Caco-2 (cell line): ENCODE data around the gene MEGF6. TPM values are rescaled to one million over a fixed set of nuclear protein-coding genes. Genes with fewer than 3 reads are reported as not detected.

ENCODE experiments used
- BruUV-seq: library from RNA; stranded (reverse); fragments of 400-500 nt; replicated peaks from 2 replicates; lab custom pipeline; 2021; lab: Mats Ljungman, UMichigan
- CTCF ChIA-PET: fragments of 300-600 bp; sonication (Branson Sonifier 250); formaldehyde crosslinking; loops from one replicate; lab custom pipeline; 2022; ENCODE audit warnings: antibody characterized with exemption; lab: Charles Lee
- POLR2A ChIA-PET: fragments of 300-600 bp; sonication (Branson Sonifier 250); formaldehyde crosslinking; loops from one replicate; lab custom pipeline; 2022; ENCODE audit warnings: antibody characterized with exemption; lab: Charles Lee
- DNase-seq, 2 experiments: peaks; one replicate each; pipeline versions ENCODE4 v3.0.0 to v3.0.0-alpha.2; 2020 to 2022
- H3K27me3 ChIP-seq: replicated peaks from 2 replicates; pipeline ENCODE4 v1.6.0; 2011; ENCODE audit warnings: low read length; ENCODE audit not compliant: control insufficient read depth, insufficient read depth
- H3K36me3 ChIP-seq: 2 replicates; pipeline ENCODE4 v1.5.1; 2011; ENCODE audit warnings: low read length; ENCODE audit not compliant: control insufficient read depth, insufficient read depth
- H3K4me1 ChIP-seq: fragments of 250-450 bp; sonication (Bioruptor Pico); 2 replicates; pipeline ENCODE4 v1.5.1; 2020; ENCODE audit warnings: mild to moderate bottlenecking
- H3K4me3 ChIP-seq: 2 replicates; pipeline ENCODE4 v1.5.1; 2011; ENCODE audit warnings: low read depth, mild to moderate bottlenecking, control low read depth, low read length
- H3K9me3 ChIP-seq: fragments of 250-450 bp; sonication (Bioruptor Pico); 2 replicates; pipeline ENCODE4 v1.5.1; 2020; ENCODE audit warnings: mild to moderate bottlenecking, moderate library complexity
- H3K27ac Mint-ChIP-seq: one replicate; pipeline ENCODE4 v1.8.0; 2022; ENCODE audit warnings: mixed read lengths; ENCODE audit not compliant: unreplicated experiment
- H3K27me3 Mint-ChIP-seq: one replicate; pipeline ENCODE4 v1.8.0; 2022; ENCODE audit warnings: mixed read lengths; ENCODE audit not compliant: insufficient read depth, unreplicated experiment
- H3K36me3 Mint-ChIP-seq: one replicate; pipeline ENCODE4 v1.8.0; 2022; ENCODE audit warnings: mild to moderate bottlenecking, mixed read lengths; ENCODE audit not compliant: insufficient read depth, unreplicated experiment
- H3K4me1 Mint-ChIP-seq: one replicate; pipeline ENCODE4 v1.8.0; 2022; ENCODE audit warnings: low read depth, mixed read lengths; ENCODE audit not compliant: unreplicated experiment
- H3K4me3 Mint-ChIP-seq: one replicate; pipeline ENCODE4 v1.8.0; 2022; ENCODE audit warnings: mild to moderate bottlenecking, moderate library complexity, mixed read lengths; ENCODE audit not compliant: unreplicated experiment
- H3K9me3 Mint-ChIP-seq: one replicate; pipeline ENCODE4 v1.8.0; 2022; ENCODE audit warnings: mixed read lengths; ENCODE audit not compliant: unreplicated experiment
- intact Hi-C: fragments of 100-400 bp; cut with micrococcal nuclease; formaldehyde crosslinking; loops from one replicate; pipeline ENCODE4 v1.10.0; 2022; ENCODE audit not compliant: unreplicated experiment
- total RNA-seq: library from RNA; stranded (reverse); gene quantifications from 2 replicates; pipeline ENCODE4 v1.2.3, GENCODE V29; 2022
- TF ChIP-seq, protein P1 (sequence below), 2 experiments: fragments of 200-600 bp in 1 of 2; IDR thresholded peaks; 1 replicate in 1 of 2; 2 replicates in 1 of 2; pipeline versions ENCODE4 v1.5.1 to v1.8.0; 2011 to 2022; ENCODE audit warnings: antibody characterized with exemption in 1 of 2, control low read depth in 1 of 2, inconsistent platforms in 1 of 2, low read depth in 1 of 2, low read length in 1 of 2, mild to moderate bottlenecking in 1 of 2, moderate library complexity in 1 of 2; ENCODE audit not compliant: insufficient read depth in 1 of 2, severe bottlenecking in 1 of 2, unreplicated experiment in 1 of 2

MEGF6 gene
- total RNA-seq, 1 experiment from 2014 or later = 13.3 TPM

DNA sequence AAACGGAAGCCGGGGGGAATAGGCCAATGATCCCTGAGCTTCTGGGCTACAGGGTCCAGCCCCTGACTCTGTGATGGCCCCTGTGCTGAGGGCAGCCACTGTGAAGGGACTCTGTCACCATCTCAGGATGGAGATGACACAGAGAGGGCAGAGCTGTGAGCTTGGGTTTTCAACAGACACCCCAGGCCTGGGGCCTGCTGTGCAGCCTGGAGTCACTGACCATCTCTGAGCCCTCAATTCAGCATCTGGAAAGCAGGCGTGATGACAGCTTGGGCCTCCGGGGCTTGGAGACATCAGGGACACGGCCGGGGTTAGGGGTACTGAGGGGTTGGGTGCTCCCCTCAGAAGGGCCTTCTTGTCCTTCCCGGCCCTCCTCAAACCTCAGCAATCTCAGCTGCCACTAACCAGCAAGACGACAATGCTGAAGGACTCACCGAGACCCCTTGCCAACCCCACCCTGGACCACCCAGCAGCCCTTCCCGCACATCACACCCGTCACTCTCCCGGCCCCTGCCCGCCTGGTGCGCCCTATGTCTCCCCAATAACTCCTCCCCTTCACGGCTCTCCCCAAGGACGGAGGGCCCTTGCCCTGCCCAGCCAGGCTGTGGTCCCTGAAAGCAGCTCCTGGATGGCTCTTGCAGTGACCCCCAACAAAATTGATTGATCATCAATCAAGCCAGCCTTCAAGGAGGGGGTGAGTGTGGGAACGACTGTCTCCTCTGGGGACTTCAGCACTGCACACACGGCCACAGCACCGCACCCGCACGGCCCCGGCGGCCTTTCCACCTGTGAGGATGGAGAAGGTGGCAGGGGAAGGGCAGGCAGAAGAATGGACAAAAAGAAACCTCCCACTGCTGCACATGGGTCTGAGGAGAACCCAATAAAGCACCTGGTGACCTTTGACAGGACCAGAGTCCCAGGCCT is 4.3 kb downstream of the MEGF6 start:
- Mint-ChIP-seq H3K9me3 (no peaks in the 10 kb centered on the region), H3K36me3 (no peaks in the 10 kb centered on the region), H3K27me3 (no peaks in the 10 kb centered on the region), H3K27ac (no peak overlapping the region), H3K4me1 (no peaks in the 10 kb centered on the region), H3K4me3 (no peak overlapping the region)
- Histone ChIP-seq H3K36me3 (no peaks in the 10 kb centered on the region), H3K4me3 (no peak overlapping the region), H3K9me3 (no peaks in the 10 kb centered on the region; the same call in 1 of the 2 replicates), H3K27me3 (no peaks in the 10 kb centered on the region), H3K4me1 (peaks cover 4% of the 10 kb centered on the region)
- no TSS peak for BruUV-seq
- ChIA-PET CTCF (interaction anchor here (0.7 to 1.1 kb wide), 3 partner anchors 12 to 20 kb away, joined by 3 read pairs; no protein-coding TSS in a partner anchor), POLR2A (no interaction called here)
- intact Hi-C loops = no loop called here
- TF ChIP-seq, protein P1, sequence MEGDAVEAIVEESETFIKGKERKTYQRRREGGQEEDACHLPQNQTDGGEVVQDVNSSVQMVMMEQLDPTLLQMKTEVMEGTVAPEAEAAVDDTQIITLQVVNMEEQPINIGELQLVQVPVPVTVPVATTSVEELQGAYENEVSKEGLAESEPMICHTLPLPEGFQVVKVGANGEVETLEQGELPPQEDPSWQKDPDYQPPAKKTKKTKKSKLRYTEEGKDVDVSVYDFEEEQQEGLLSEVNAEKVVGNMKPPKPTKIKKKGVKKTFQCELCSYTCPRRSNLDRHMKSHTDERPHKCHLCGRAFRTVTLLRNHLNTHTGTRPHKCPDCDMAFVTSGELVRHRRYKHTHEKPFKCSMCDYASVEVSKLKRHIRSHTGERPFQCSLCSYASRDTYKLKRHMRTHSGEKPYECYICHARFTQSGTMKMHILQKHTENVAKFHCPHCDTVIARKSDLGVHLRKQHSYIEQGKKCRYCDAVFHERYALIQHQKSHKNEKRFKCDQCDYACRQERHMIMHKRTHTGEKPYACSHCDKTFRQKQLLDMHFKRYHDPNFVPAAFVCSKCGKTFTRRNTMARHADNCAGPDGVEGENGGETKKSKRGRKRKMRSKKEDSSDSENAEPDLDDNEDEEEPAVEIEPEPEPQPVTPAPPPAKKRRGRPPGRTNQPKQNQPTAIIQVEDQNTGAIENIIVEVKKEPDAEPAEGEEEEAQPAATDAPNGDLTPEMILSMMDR (IDR thresholded peaks at IDR 0.05; ENCODE audit: insufficient read depth in 1 of 2, low read depth in 1 of 2, low read length in 1 of 2, severe bottlenecking in 1 of 2, unreplicated experiment in 1 of 2) = no peak
- no peak for DNase-seq

DNA sequence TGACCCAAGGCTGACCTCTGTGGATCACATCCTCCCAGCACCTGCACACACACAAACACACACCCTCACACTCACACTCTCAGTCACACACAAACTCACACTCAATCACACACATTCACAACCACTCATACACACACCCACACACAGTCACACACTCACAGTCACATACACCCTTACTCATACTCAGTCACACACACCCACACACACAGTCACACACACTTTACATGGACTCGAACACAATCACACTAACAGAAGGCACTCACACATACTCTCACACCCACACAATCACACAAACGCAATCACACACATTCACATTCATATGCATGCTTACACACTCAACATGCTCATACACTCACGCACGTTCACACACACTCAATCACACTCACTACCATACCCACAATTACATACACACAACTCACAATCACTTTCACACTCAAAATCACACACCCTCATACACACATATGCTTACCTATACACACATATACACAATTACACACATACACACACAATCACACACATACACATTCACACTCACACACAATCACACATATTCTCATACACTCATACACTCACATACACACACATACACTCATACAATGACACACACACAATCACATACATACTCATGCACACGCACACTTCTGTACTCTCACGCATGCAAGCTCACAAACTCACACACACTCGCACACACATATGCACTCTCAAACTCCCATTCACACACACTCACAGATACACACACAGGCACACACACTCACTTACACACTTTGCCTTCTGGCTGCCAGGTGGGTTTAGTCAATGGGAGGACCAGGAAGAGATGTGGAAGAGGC is 6.1 kb downstream of the MEGF6 start:
- no peaks in the 10 kb centered on the region for H3K36me3 ChIP-seq
- H3K4me3 Mint-ChIP-seq = no peak overlapping the region
- H3K9me3 Mint-ChIP-seq = no peaks in the 10 kb centered on the region
- no peak for DNase-seq
- H3K27ac Mint-ChIP-seq = no peak overlapping the region
- no peaks in the 10 kb centered on the region for H3K4me1 Mint-ChIP-seq
- ChIA-PET CTCF (no interaction called here), POLR2A (no interaction called here)
- TF ChIP-seq, protein P1 (IDR thresholded peaks at IDR 0.05; ENCODE audit: insufficient read depth in 1 of 2, low read depth in 1 of 2, low read length in 1 of 2, severe bottlenecking in 1 of 2, unreplicated experiment in 1 of 2) = no peak
- no peaks in the 10 kb centered on the region for H3K27me3 ChIP-seq
- intact Hi-C loops = no loop called here
- H3K9me3 ChIP-seq = no peaks in the 10 kb centered on the region; the same call in 1 of the 2 replicates
- no peak overlapping the region for H3K4me3 ChIP-seq
- H3K27me3 Mint-ChIP-seq = no peaks in the 10 kb centered on the region
- H3K36me3 Mint-ChIP-seq = no peaks in the 10 kb centered on the region
- no TSS peak for BruUV-seq
- no peaks in the 10 kb centered on the region for H3K4me1 ChIP-seq

DNA sequence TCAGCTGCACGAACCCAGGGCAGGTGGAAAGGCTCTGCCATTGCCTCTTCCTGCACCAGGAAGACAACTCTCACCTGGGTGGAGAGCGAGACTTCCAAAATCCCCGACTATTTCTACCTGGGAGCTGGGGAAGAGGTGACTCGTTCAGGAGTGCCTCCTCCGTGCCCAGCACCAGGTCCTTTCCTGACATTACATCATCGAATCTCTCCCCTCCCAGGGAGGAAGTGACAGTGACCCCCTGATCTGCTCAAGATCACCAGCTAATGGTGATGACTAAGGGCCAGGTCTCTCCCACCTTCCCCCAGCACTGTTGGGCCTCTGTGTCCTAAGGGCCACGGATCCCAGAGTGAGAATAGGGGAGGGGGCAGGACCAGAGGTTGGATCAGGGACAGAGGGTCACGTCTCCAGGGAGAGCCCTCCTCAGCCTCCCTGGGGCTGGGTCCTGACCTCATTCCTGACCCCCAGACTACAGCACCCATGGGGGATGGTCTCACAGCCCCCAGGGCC is 6.8 kb downstream of the MEGF6 start:
- Histone ChIP-seq H3K27me3 (no peaks in the 10 kb centered on the region), H3K4me1 (no peaks in the 10 kb centered on the region), H3K36me3 (no peaks in the 10 kb centered on the region), H3K9me3 (no peaks in the 10 kb centered on the region; the same call in 1 of the 2 replicates), H3K4me3 (no peak overlapping the region)
- H3K27ac Mint-ChIP-seq = no peak overlapping the region
- no peaks in the 10 kb centered on the region for H3K9me3 Mint-ChIP-seq
- DNase-seq = no peak
- H3K27me3 Mint-ChIP-seq = no peaks in the 10 kb centered on the region
- TF ChIP-seq, protein P1 (IDR thresholded peaks at IDR 0.05; ENCODE audit: insufficient read depth in 1 of 2, low read depth in 1 of 2, low read length in 1 of 2, severe bottlenecking in 1 of 2, unreplicated experiment in 1 of 2) = no peak
- CTCF ChIA-PET = no interaction called here
- POLR2A ChIA-PET = no interaction called here
- H3K4me1 Mint-ChIP-seq = no peaks in the 10 kb centered on the region
- intact Hi-C loops = no loop called here
- no TSS peak for BruUV-seq
- no peak overlapping the region for H3K4me3 Mint-ChIP-seq
- H3K36me3 Mint-ChIP-seq = no peaks in the 10 kb centered on the region
